Thyroid gland (tissue), 4 donors: Measurements from ENCODE around the gene NNMT.

Source experiments
- POLR2A ChIP-seq, 2 donors: fragments of 450-650 bp; IDR thresholded peaks; one replicate each; pipeline ENCODE4 v1.6.1; 2017; ENCODE audit warnings: antibody characterized with exemption in 2 of 2, mild to moderate bottlenecking in 2 of 2, moderate library complexity in 1 of 2
- TF ChIP-seq, protein P1 (sequence below), 6 experiments: fragments of 200-600 bp in 3 of 6; fragments of 450-650 bp in 3 of 6; sonication (generic) in 3 of 6; IDR thresholded peaks; one replicate each; pipeline ENCODE4 v1.5.1; 2016 to 2019; ENCODE audit warnings: antibody characterized with exemption in 6 of 6, mild to moderate bottlenecking in 2 of 6, inconsistent platforms in 1 of 6, moderate library complexity in 1 of 6

DNA sequence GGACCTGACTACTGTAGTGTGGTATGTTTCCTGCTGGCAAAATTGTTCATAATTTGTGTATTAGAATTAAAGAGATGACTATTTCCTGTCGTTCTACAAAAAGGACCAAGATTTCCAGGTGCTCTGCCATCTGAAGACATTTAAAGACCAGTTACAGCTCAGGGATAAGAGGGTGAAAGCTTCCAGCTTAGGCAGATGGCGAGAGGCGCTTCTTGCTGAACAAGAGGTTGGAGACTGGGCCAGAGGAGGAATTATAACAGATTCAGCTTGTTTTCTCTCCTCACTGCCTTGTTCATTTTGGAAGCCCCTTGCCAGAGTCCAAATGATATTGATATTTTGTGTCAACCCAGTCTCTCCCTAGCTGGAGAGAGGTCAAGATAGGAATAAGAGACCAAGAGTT lies 23.1 kb upstream of the NNMT start:
- TF ChIP-seq, protein P1, sequence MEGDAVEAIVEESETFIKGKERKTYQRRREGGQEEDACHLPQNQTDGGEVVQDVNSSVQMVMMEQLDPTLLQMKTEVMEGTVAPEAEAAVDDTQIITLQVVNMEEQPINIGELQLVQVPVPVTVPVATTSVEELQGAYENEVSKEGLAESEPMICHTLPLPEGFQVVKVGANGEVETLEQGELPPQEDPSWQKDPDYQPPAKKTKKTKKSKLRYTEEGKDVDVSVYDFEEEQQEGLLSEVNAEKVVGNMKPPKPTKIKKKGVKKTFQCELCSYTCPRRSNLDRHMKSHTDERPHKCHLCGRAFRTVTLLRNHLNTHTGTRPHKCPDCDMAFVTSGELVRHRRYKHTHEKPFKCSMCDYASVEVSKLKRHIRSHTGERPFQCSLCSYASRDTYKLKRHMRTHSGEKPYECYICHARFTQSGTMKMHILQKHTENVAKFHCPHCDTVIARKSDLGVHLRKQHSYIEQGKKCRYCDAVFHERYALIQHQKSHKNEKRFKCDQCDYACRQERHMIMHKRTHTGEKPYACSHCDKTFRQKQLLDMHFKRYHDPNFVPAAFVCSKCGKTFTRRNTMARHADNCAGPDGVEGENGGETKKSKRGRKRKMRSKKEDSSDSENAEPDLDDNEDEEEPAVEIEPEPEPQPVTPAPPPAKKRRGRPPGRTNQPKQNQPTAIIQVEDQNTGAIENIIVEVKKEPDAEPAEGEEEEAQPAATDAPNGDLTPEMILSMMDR (IDR thresholded peaks at IDR 0.05), result no peak
- TF ChIP-seq POLR2A (IDR thresholded peaks at IDR 0.05), result no peak
